HUDEP-2 (cell line): ENCODE data around the gene GTPBP10.

ENCODE experiments used
- DNase-seq, 76 experiments: peaks; one replicate each; lab custom pipeline; 2025; ENCODE audit not compliant: unreplicated experiment in 76 of 76; lab: John Stamatoyannopoulos, UW

GTPBP10 gene

GRCh38 chr7:90425376-90425775 lies 78.9 kb downstream of the GTPBP10 start:
- DNase-seq: no peak

- DNase-seq: no peak
Observed at GRCh38 chr7:90430614-90431460, 84.3 kb downstream of the GTPBP10 start.

- no peak for DNase-seq
Observed at GRCh38 chr7:90432752-90433151, 86.2 kb downstream of the GTPBP10 start.

- no peak for DNase-seq
Observed at GRCh38 chr7:90433221-90433620, 86.7 kb downstream of the GTPBP10 start.
